Measurements from ENCODE around the gene C17orf114.

C17orf114 gene

GRCh38 chr17:4822835-4823234 is 20.7 kb upstream of the C17orf114 start:
- no peak for DNase-seq

GRCh38 chr17:4818276-4818675 is 16.1 kb upstream of the C17orf114 start:
- no peak for DNase-seq

GRCh38 chr17:4816826-4817225 is 14.7 kb upstream of the C17orf114 start:
- DNase-seq, result no peak

GRCh38 chr17:4815043-4815675 is 13.0 kb upstream of the C17orf114 start:
- DNase-seq, result no peak

GRCh38 chr17:4812690-4813089 is 10.6 kb upstream of the C17orf114 start:
- no peak for DNase-seq

GRCh38 chr17:4811471-4811870 is 9.3 kb upstream of the C17orf114 start:
- DNase-seq, result no peak

GRCh38 chr17:4810696-4811290 is 8.7 kb upstream of the C17orf114 start:
- no peak for DNase-seq

GRCh38 chr17:4808378-4808767 is 6.2 kb upstream of the C17orf114 start:
- no peak for DNase-seq

- no peak for DNase-seq
These were observed 5.7 kb upstream of the C17orf114 start for GRCh38 chr17:4807605-4808377.

GRCh38 chr17:4806777-4807604 is 4.9 kb upstream of the C17orf114 start, which contains the start of gene PLD2:
PLD2 (plus strand) TSS chr17:4807152; CDS start chr17:4807773, 621 bp downstream.
- DNase-seq, result peak; percentile 91 to 93

- no peak for DNase-seq
These were observed 4.3 kb upstream of the C17orf114 start for GRCh38 chr17:4806456-4806776.

- DNase-seq, result peak in 1 of 2 experiments; percentile 21
These were observed 1.5 kb downstream of the C17orf114 start for GRCh38 chr17:4800462-4801196.

- DNase-seq, result peak; percentile 62 to 64
These were observed 5.6 kb downstream of the C17orf114 start for GRCh38 chr17:4796552-4796920.

GRCh38 chr17:4795168-4795567 is 7.0 kb downstream of the C17orf114 start:
- no peak for DNase-seq

- no peak for DNase-seq
These were observed 11.4 kb downstream of the C17orf114 start for GRCh38 chr17:4790705-4791088.

- DNase-seq, result peak; percentile 86 to 91
These were observed 12.0 kb downstream of the C17orf114 start for GRCh38 chr17:4789951-4790704.

GRCh38 chr17:4789701-4789950 is 12.5 kb downstream of the C17orf114 start:
- no peak for DNase-seq

- DNase-seq, result no peak
These were observed 13.1 kb downstream of the C17orf114 start, which contains the start of gene GLTPD2 for GRCh38 chr17:4788807-4789700. GLTPD2 (plus strand) TSS chr17:4788964; CDS start chr17:4789012, 48 bp downstream.

- DNase-seq, result no peak
These were observed 13.8 kb downstream of the C17orf114 start for GRCh38 chr17:4788159-4788806.

- DNase-seq, result no peak
These were observed 15.6 kb downstream of the C17orf114 start for GRCh38 chr17:4786516-4786915.

Measured in activated T-cell treated with anti-CD3 and anti-CD28 coated beads, Interleukin-2, amount 50 U/mL, for 48 hours (primary cell).